ENCODE results near the gene ACOT12.
"Not testable (repeated sequence)": the region's sequence is repeated elsewhere in the genome, so short reads cannot be mapped to it uniquely, and the experiment has no call there.

Gene ACOT12

GRCh38 chr5:81354093-81354492 is 39.8 kb downstream of the ACOT12 start:
- H3K4me3 ChIP-seq (ENCODE audit: low read depth in 1 of 2, low read length in 1 of 2), result no peak overlapping the region
- H3K4me1 ChIP-seq (ENCODE audit: control insufficient read depth in 1 of 2, insufficient read depth in 1 of 2, low read depth in 1 of 2, low read length in 1 of 2), result no peaks in the 10 kb centered on the region
- H3K36me3 ChIP-seq, result no peaks in the 10 kb centered on the region
- H3K27me3 ChIP-seq, result no peaks in the 10 kb centered on the region
- H3K9me3 ChIP-seq, result no peaks in the 10 kb centered on the region
- H3K27ac ChIP-seq, result no peak overlapping the region
- TF ChIP-seq CTCF (IDR thresholded peaks at IDR 0.05), result no peak

- no peak for TF ChIP-seq CTCF (IDR thresholded peaks at IDR 0.05)
- H3K36me3 ChIP-seq, result no peaks in the 10 kb centered on the region
- no peaks in the 10 kb centered on the region for H3K27me3 ChIP-seq
- no peaks in the 10 kb centered on the region for H3K9me3 ChIP-seq
- H3K4me1 ChIP-seq (ENCODE audit: control insufficient read depth in 1 of 2, insufficient read depth in 1 of 2, low read depth in 1 of 2, low read length in 1 of 2), result no peaks in the 10 kb centered on the region
- no peak overlapping the region for H3K4me3 ChIP-seq (ENCODE audit: low read depth in 1 of 2, low read length in 1 of 2)
- no peak overlapping the region for H3K27ac ChIP-seq
Measured at GRCh38 chr5:81353189-81353588, 40.7 kb downstream of the ACOT12 start.

DNA sequence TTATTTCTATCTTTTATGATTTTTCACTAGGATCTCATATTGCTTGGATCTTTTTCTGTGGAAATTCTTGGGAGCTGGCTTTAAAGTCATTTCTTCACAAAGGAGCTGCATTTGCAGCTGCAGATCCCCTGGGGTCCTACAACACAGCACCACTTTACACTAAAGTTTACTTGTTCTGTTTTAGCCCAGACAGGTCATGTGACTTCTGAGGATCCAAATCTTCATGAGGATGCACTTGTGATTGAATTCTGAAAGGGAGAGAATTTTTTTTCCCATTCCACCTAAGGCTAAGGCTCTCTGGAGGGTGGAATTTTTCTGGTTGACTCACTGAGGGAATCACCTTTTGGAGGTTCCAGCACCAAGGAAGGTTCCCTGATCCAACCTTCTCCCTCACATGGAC is 43.4 kb downstream of the ACOT12 start:
- Histone ChIP-seq H3K27ac (no peak overlapping the region), H3K36me3 (no peaks in the 10 kb centered on the region), H3K4me1 (ENCODE audit: control insufficient read depth in 1 of 2, insufficient read depth in 1 of 2, low read depth in 1 of 2, low read length in 1 of 2) (no peaks in the 10 kb centered on the region), H3K9me3 (no peaks in the 10 kb centered on the region), H3K27me3 (no peaks in the 10 kb centered on the region), H3K4me3 (ENCODE audit: low read depth in 1 of 2, low read length in 1 of 2) (no peak overlapping the region)
- TF ChIP-seq CTCF (IDR thresholded peaks at IDR 0.05), result no peak

- H3K4me3 ChIP-seq (ENCODE audit: low read depth in 1 of 2, low read length in 1 of 2), result no peak overlapping the region
- H3K36me3 ChIP-seq, result no peaks in the 10 kb centered on the region
- H3K27ac ChIP-seq, result no peak overlapping the region
- TF ChIP-seq CTCF (IDR thresholded peaks at IDR 0.05), result no peak
- H3K4me1 ChIP-seq (ENCODE audit: control insufficient read depth in 1 of 2, insufficient read depth in 1 of 2, low read depth in 1 of 2, low read length in 1 of 2), result no peaks in the 10 kb centered on the region
- H3K27me3 ChIP-seq, result no peaks in the 10 kb centered on the region
- no peaks in the 10 kb centered on the region for H3K9me3 ChIP-seq
Measured at GRCh38 chr5:81349161-81349560, 44.8 kb downstream of the ACOT12 start.

- no peaks in the 10 kb centered on the region for H3K9me3 ChIP-seq
- no peak for TF ChIP-seq CTCF (IDR thresholded peaks at IDR 0.05)
- no peak overlapping the region for H3K27ac ChIP-seq
- H3K4me1 ChIP-seq (ENCODE audit: control insufficient read depth in 1 of 2, insufficient read depth in 1 of 2, low read depth in 1 of 2, low read length in 1 of 2), result no peaks in the 10 kb centered on the region
- H3K36me3 ChIP-seq, result no peaks in the 10 kb centered on the region
- H3K27me3 ChIP-seq, result no peaks in the 10 kb centered on the region
- H3K4me3 ChIP-seq (ENCODE audit: low read depth in 1 of 2, low read length in 1 of 2), result no peak overlapping the region
Measured at GRCh38 chr5:81345411-81346003, 48.4 kb downstream of the ACOT12 start.

- no peak overlapping the region for H3K27ac ChIP-seq
- no peak for TF ChIP-seq CTCF (IDR thresholded peaks at IDR 0.05)
- no peaks in the 10 kb centered on the region for H3K9me3 ChIP-seq
Measured at GRCh38 chr5:81344736-81345135, 49.2 kb downstream of the ACOT12 start.

GRCh38 chr5:81338213-81338612 is 55.7 kb downstream of the ACOT12 start:
- not testable (repeated sequence) for H3K4me1 ChIP-seq (ENCODE audit: control insufficient read depth in 1 of 2, insufficient read depth in 1 of 2, low read depth in 1 of 2, low read length in 1 of 2); H3K27me3 ChIP-seq; H3K9me3 ChIP-seq; H3K27ac ChIP-seq; H3K36me3 ChIP-seq; H3K4me3 ChIP-seq (ENCODE audit: low read depth in 1 of 2, low read length in 1 of 2)

More at GRCh38 chr5:81344736-81345135, 49.2 kb downstream of the ACOT12 start:
- no peaks in the 10 kb centered on the region for H3K27me3 ChIP-seq
- H3K4me1 ChIP-seq (ENCODE audit: control insufficient read depth in 1 of 2, insufficient read depth in 1 of 2, low read depth in 1 of 2, low read length in 1 of 2), result no peaks in the 10 kb centered on the region
- H3K4me3 ChIP-seq (ENCODE audit: low read depth in 1 of 2, low read length in 1 of 2), result no peak overlapping the region
- no peaks in the 10 kb centered on the region for H3K36me3 ChIP-seq

Data from neutrophil (primary cell).